Keratinocyte (primary cell): Measurements from ENCODE around the gene IQGAP3. TPM values are rescaled to one million over a fixed set of nuclear protein-coding genes. Genes with fewer than 3 reads are reported as not detected.

Experiments
- DNase-seq: peaks from one replicate; pipeline ENCODE4 v3.0.0-alpha.2; 2011; ENCODE audit warnings: low read depth, missing footprints, low spot score
- FAIRE-seq: peaks from 2 replicates; lab custom pipeline; 2011; peaks lifted over from hg19 to GRCh38; lab: Jason Lieb, UNC
- H2AFZ ChIP-seq: 2 replicates; pipeline ENCODE4 v1.6.0; 2012; ENCODE audit warnings: low read length, control low read depth, inconsistent platforms; ENCODE audit not compliant: control insufficient read depth
- H3K27ac ChIP-seq: 2 replicates; pipeline ENCODE4 v1.5.1; 2011; ENCODE audit warnings: low read length; ENCODE audit not compliant: control insufficient read depth, insufficient read depth
- H3K27me3 ChIP-seq: 3 replicates; pipeline ENCODE4 v1.6.0; 2011; ENCODE audit warnings: low read length; ENCODE audit not compliant: control insufficient read depth, insufficient read depth; ENCODE audit errors: extremely low read depth
- H3K36me3 ChIP-seq, 2 experiments: 2 replicates in 1 of 2; 3 replicates in 1 of 2; pipeline ENCODE4 v1.5.1; 2011; ENCODE audit warnings: low read length in 2 of 2, mild to moderate bottlenecking in 1 of 2; ENCODE audit not compliant: control insufficient read depth in 2 of 2, insufficient read depth in 2 of 2; ENCODE audit errors: extremely low read depth in 1 of 2
- H3K4me1 ChIP-seq: 3 replicates; pipeline ENCODE4 v1.5.1; 2011; ENCODE audit warnings: low read length; ENCODE audit not compliant: control insufficient read depth, insufficient read depth; ENCODE audit errors: extremely low read depth
- H3K4me2 ChIP-seq: 3 replicates; pipeline ENCODE4 v1.6.0; 2011; ENCODE audit warnings: low read depth, low read length; ENCODE audit not compliant: control insufficient read depth, insufficient read depth; ENCODE audit errors: extremely low read depth
- H3K4me3 ChIP-seq, 3 experiments: fragments of 200-600 bp in 1 of 3; sonication (generic) in 1 of 3; 2 replicates in 2 of 3; 3 replicates in 1 of 3; pipeline ENCODE4 v1.5.1; 2011 to 2016; ENCODE audit warnings: low read length in 3 of 3, mild to moderate bottlenecking in 3 of 3, control low read depth in 2 of 3, inconsistent platforms in 1 of 3, low read depth in 1 of 3, mixed read lengths in 1 of 3, mixed run types in 1 of 3, moderate library complexity in 1 of 3; ENCODE audit not compliant: control insufficient read depth in 2 of 3, insufficient read depth in 2 of 3; ENCODE audit errors: extremely low read depth in 1 of 3
- H3K79me2 ChIP-seq: 2 replicates; pipeline ENCODE4 v1.6.0; 2012; ENCODE audit warnings: low read length; ENCODE audit not compliant: control insufficient read depth, insufficient read depth
- H3K9ac ChIP-seq: 3 replicates; pipeline ENCODE4 v1.6.0; 2011; ENCODE audit warnings: low read length; ENCODE audit not compliant: control insufficient read depth, insufficient read depth; ENCODE audit errors: extremely low read depth
- H3K9me1 ChIP-seq: 3 replicates; pipeline ENCODE4 v1.6.0; 2011; ENCODE audit warnings: low read length; ENCODE audit not compliant: control insufficient read depth, insufficient read depth; ENCODE audit errors: extremely low read depth
- H3K9me3 ChIP-seq: 2 replicates; pipeline ENCODE4 v1.5.1; 2012; ENCODE audit warnings: low read depth, low read length; ENCODE audit not compliant: control insufficient read depth
- H4K20me1 ChIP-seq: 3 replicates; pipeline ENCODE4 v1.6.0; 2011; ENCODE audit warnings: low read length; ENCODE audit not compliant: control insufficient read depth, insufficient read depth; ENCODE audit errors: extremely low read depth
- CTCF ChIP-seq, 3 experiments: IDR thresholded peaks in 1 of 3; conservative IDR thresholded peaks in 1 of 3; optimal IDR thresholded peaks in 1 of 3; 2 replicates in 2 of 3; 3 replicates in 1 of 3; pipeline versions ENCODE3 to v1.5.1; 2011; ENCODE audit warnings: low read length in 3 of 3, mild to moderate bottlenecking in 3 of 3, moderate library complexity in 2 of 3, control low read depth in 1 of 3, inconsistent platforms in 1 of 3; ENCODE audit not compliant: insufficient read depth in 2 of 3; ENCODE audit errors: extremely low read depth in 1 of 3
- EZH2 ChIP-seq: IDR thresholded peaks from one replicate; pipeline ENCODE4 v1.6.1; 2012; ENCODE audit warnings: inconsistent platforms, mild to moderate bottlenecking, low read length, moderate library complexity
- dilution Hi-C: fragments of 300-500 bp; cut with MboI; formaldehyde crosslinking; loops from one replicate; pipeline ENCODE4 v1.7.0; 2020; ENCODE audit warnings: low sequenced_read_pairs; ENCODE audit not compliant: extremely low pct_ligation_motif_present
- polyA plus RNA-seq, 5 experiments: library from polyadenylated mRNA; depleted of rRNA in 3 of 5; stranded (reverse) in 3 of 5; stranded (forward) in 1 of 5; unstranded in 1 of 5; fragments of >200 nt; gene quantifications; 1 replicate in 1 of 5; 2 replicates in 3 of 5; 3 replicates in 1 of 5; pipeline versions ENCODE4 v1.2.1 to v1.2.3, GENCODE V29; 2011 to 2012; ENCODE audit warnings: missing spikeins in 2 of 5, low read depth in 1 of 5, low replicate concordance in 1 of 5

IQGAP3 gene
- polyA plus RNA-seq, 1 donor (not counting 4 experiments of a cell fraction or from before 2014, with no cell fraction given), result 5.3 TPM

GRCh38 chr1:156602557-156602993 lies 30.2 kb upstream of the IQGAP3 start:
- Histone ChIP-seq H3K4me3 (peak overlapping the region in 2 of 3 experiments; percentile 18 to 34), H3K9me1 (no peaks in the 10 kb centered on the region), H3K27ac (peak overlapping the region; percentile 49), H3K4me1 (peaks cover 28% of the 10 kb centered on the region), H3K9ac (peak overlapping the region; percentile 20), H2AFZ (peak overlapping the region; percentile 87), H3K9me3 (no peaks in the 10 kb centered on the region), H3K4me2 (peak overlapping the region; percentile 97), H4K20me1 (no peaks in the 10 kb centered on the region), H3K36me3 (peaks cover 8 to 14% of the 10 kb centered on the region in 2 experiments), H3K79me2 (peaks cover 25% of the 10 kb centered on the region), H3K27me3 (no peaks in the 10 kb centered on the region)
- dilution Hi-C loops, result no loop called here
- DNase-seq (no peak), FAIRE-seq (peak; percentile 39)
- TF ChIP-seq CTCF (optimal IDR thresholded peaks at IDR 0.05 in 1 of 3, IDR thresholded peaks at IDR 0.05 in 1 of 3, conservative IDR thresholded peaks at IDR 0.05 in 1 of 3; ENCODE audit: extremely low read depth in 1 of 3, insufficient read depth in 2 of 3, low read length in 3 of 3) (peak; percentile 24 to 34 (median 33)), EZH2 (no peak)

GRCh38 chr1:156601892-156602291 lies 29.5 kb upstream of the IQGAP3 start:
- Histone ChIP-seq H4K20me1 (no peaks in the 10 kb centered on the region), H3K4me2 (peak overlapping the region; percentile 97), H3K9ac (peak overlapping the region; percentile 98), H3K9me1 (no peaks in the 10 kb centered on the region), H3K36me3 (peaks cover 14 to 19% of the 10 kb centered on the region in 2 experiments), H3K27me3 (no peaks in the 10 kb centered on the region), H3K4me3 (peak overlapping the region; percentile 61 to 97 (median 96)), H3K4me1 (peaks cover 28% of the 10 kb centered on the region), H3K27ac (peak overlapping the region; percentile 90), H3K9me3 (no peaks in the 10 kb centered on the region), H3K79me2 (peaks cover 25% of the 10 kb centered on the region), H2AFZ (peak overlapping the region; percentile 78)
- dilution Hi-C loops, result no loop called here
- TF ChIP-seq CTCF (optimal IDR thresholded peaks at IDR 0.05 in 1 of 3, IDR thresholded peaks at IDR 0.05 in 1 of 3, conservative IDR thresholded peaks at IDR 0.05 in 1 of 3; ENCODE audit: extremely low read depth in 1 of 3, insufficient read depth in 2 of 3, low read length in 3 of 3), result no peak
- TF ChIP-seq EZH2, result no peak
- DNase-seq (no peak), FAIRE-seq (no peak)
